GM19452 (cell line): Measurements from ENCODE around the gene CHSY1.

Experiments
- ATAC-seq: cut with Tn5 transposase; IDR thresholded peaks from one replicate; pipeline ENCODE4 v1.9.1; 2021; ENCODE audit not compliant: unreplicated experiment

CHSY1 gene

GRCh38 chr15:101269479-101270223, 17.8 kb upstream of the CHSY1 start:
- no peak for ATAC-seq

GRCh38 chr15:101267320-101268104, 15.7 kb upstream of the CHSY1 start:
- no peak for ATAC-seq

GRCh38 chr15:101266787-101267186, 14.9 kb upstream of the CHSY1 start:
- no peak for ATAC-seq

- no peak for ATAC-seq
Observed at GRCh38 chr15:101266034-101266433, 14.2 kb upstream of the CHSY1 start.

GRCh38 chr15:101264911-101265641, 13.2 kb upstream of the CHSY1 start:
- no peak for ATAC-seq

- no peak for ATAC-seq
Observed at GRCh38 chr15:101264011-101264410, 12.2 kb upstream of the CHSY1 start.

- ATAC-seq, result no peak
Observed at GRCh38 chr15:101262551-101262950, 10.7 kb upstream of the CHSY1 start.

GRCh38 chr15:101258238-101259144, 6.6 kb upstream of the CHSY1 start:
- no peak for ATAC-seq

GRCh38 chr15:101256757-101257156, 4.9 kb upstream of the CHSY1 start:
- ATAC-seq, result no peak

- ATAC-seq, result no peak
Observed at GRCh38 chr15:101255615-101256241, 3.9 kb upstream of the CHSY1 start.

- ATAC-seq, result no peak
Observed at GRCh38 chr15:101255051-101255395, 3.2 kb upstream of the CHSY1 start.

- no peak for ATAC-seq
Observed at GRCh38 chr15:101254157-101255050, 2.6 kb upstream of the CHSY1 start.

- no peak for ATAC-seq
Observed at GRCh38 chr15:101252836-101253235, 988 bp upstream of the CHSY1 start.

- peak; percentile 23 for ATAC-seq
Observed at GRCh38 chr15:101250873-101251829, 697 bp downstream of the CHSY1 start.

- no peak for ATAC-seq
Observed at GRCh38 chr15:101250341-101250831, 1.5 kb downstream of the CHSY1 start.

- ATAC-seq, result no peak
Observed at GRCh38 chr15:101248274-101248673, 3.6 kb downstream of the CHSY1 start.

- no peak for ATAC-seq
Observed at GRCh38 chr15:101246824-101247745, 4.8 kb downstream of the CHSY1 start.
